ENCODE measurements around the gene PGPEP1.

PGPEP1 gene

DNA sequence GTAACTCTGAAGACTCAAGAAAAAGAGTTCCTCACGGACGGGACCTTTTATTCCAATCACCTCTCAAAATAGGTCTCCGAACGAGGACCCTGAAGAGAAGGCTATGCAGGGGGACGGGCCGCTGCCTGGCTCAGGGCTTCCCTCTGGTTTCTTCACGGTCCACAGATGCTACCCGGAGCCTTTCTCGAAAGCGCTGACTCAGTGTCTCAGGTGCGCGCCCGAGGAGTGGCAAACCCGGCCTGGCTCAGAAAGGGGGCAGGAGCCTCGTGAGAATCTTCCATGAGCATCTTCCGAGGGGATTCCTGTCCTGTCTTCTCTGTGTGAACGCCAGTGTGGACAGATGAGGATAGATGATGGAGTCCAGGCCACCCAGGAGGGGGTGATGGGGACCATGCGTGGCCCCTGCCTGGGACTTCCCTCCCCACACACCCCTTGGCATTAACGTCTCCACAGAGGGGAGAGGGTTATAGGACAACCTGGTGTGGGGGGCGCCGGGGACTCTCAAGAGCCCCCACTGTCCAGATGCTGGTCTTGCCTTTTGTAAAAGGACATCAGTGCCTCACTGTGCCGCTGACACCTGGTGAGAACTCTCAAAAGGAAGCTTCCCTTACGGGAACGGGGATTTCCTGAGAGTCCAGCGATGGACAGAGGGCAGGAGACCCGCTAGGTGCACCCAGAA lies 34.0 kb upstream of the PGPEP1 start:
- no peaks in the 10 kb centered on the region for H4K20me1 ChIP-seq (ENCODE audit: insufficient read depth, low read length)
- H3K27ac ChIP-seq (ENCODE audit: low read length): peak overlapping the region; percentile 82
- no peaks in the 10 kb centered on the region for H3K27me3 ChIP-seq (ENCODE audit: low read depth, low read length)
- H3K4me1 ChIP-seq (ENCODE audit: low read length): peaks cover 52% of the 10 kb centered on the region
- H3K79me2 ChIP-seq (ENCODE audit: low read length): no peaks in the 10 kb centered on the region
- H3K9ac ChIP-seq (ENCODE audit: low read length): peak overlapping the region; percentile 10; the same call in 1 of the 2 replicates
- TF ChIP-seq EZH2phosphoT487 (IDR thresholded peaks at IDR 0.05; ENCODE audit: low read depth) (no peak), CTCF (IDR thresholded peaks at IDR 0.05; ENCODE audit: low read depth, low read length) (no peak)
- H3K36me3 ChIP-seq (replicated peaks; ENCODE audit: low read depth, low read length): peaks cover 17% of the 10 kb centered on the region
- peak overlapping the region; percentile 83 for H3K4me2 ChIP-seq (ENCODE audit: low read length)
- H3K4me3 ChIP-seq (ENCODE audit: low read length): no peak overlapping the region
- no peak overlapping the region for H2AFZ ChIP-seq (ENCODE audit: low read depth, low read length)
- H3K9me3 ChIP-seq (ENCODE audit: insufficient read depth, low read length): no peaks in the 10 kb centered on the region

- Histone ChIP-seq H3K4me2 (ENCODE audit: low read length) (peak overlapping the region; percentile 83), H3K9me3 (ENCODE audit: insufficient read depth, low read length) (no peaks in the 10 kb centered on the region), H3K9ac (ENCODE audit: low read length) (peak overlapping the region; percentile 10; the same call in 1 of the 2 replicates), H3K79me2 (ENCODE audit: low read length) (no peaks in the 10 kb centered on the region), H3K27me3 (ENCODE audit: low read depth, low read length) (no peaks in the 10 kb centered on the region), H2AFZ (ENCODE audit: low read depth, low read length) (no peak overlapping the region), H3K4me1 (ENCODE audit: low read length) (peaks cover 52% of the 10 kb centered on the region), H3K36me3 (replicated peaks; ENCODE audit: low read depth, low read length) (peaks cover 18% of the 10 kb centered on the region), H3K27ac (ENCODE audit: low read length) (peak overlapping the region; percentile 22), H3K4me3 (ENCODE audit: low read length) (no peak overlapping the region), H4K20me1 (ENCODE audit: insufficient read depth, low read length) (no peaks in the 10 kb centered on the region)
- TF ChIP-seq CTCF (IDR thresholded peaks at IDR 0.05; ENCODE audit: low read depth, low read length) (no peak), EZH2phosphoT487 (IDR thresholded peaks at IDR 0.05; ENCODE audit: low read depth) (no peak)
Measured at GRCh38 chr19:18306888-18307260, 33.5 kb upstream of the PGPEP1 start.

DNA sequence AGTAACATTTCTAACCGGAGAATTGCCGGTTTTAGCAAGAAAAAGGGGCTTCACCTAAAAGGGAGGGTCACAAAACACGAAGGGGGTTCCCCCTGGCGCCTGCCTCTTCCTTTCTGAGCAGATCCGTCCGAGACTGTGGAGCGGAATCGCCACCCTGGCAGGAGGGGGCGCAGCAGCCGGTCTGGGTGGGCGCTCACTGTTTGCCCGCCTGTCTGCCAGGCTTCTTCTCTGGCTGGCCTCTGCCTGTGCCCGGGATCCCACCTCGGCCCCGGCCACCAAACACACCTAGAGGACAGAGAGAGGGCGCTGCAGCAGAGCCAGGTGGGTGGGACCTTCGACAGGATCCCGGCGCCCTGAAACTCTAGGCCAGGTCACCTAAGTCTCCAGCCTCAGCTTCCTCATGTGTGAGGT lies 33.1 kb upstream of the PGPEP1 start:
- peaks cover 52% of the 10 kb centered on the region for H3K4me1 ChIP-seq (ENCODE audit: low read length)
- no peaks in the 10 kb centered on the region for H3K27me3 ChIP-seq (ENCODE audit: low read depth, low read length)
- no peak overlapping the region for H2AFZ ChIP-seq (ENCODE audit: low read depth, low read length)
- no peaks in the 10 kb centered on the region for H3K9me3 ChIP-seq (ENCODE audit: insufficient read depth, low read length)
- H3K4me2 ChIP-seq (ENCODE audit: low read length): peak overlapping the region; percentile 83
- H3K9ac ChIP-seq (ENCODE audit: low read length): no peak overlapping the region; the same call in 1 of the 2 replicates
- H3K36me3 ChIP-seq (replicated peaks; ENCODE audit: low read depth, low read length): peaks cover 22% of the 10 kb centered on the region
- no peak overlapping the region for H3K4me3 ChIP-seq (ENCODE audit: low read length)
- no peaks in the 10 kb centered on the region for H4K20me1 ChIP-seq (ENCODE audit: insufficient read depth, low read length)
- H3K27ac ChIP-seq (ENCODE audit: low read length): peak overlapping the region; percentile 22
- H3K79me2 ChIP-seq (ENCODE audit: low read length): no peaks in the 10 kb centered on the region
- TF ChIP-seq CTCF (IDR thresholded peaks at IDR 0.05; ENCODE audit: low read depth, low read length): peak; percentile 24
- no peak for TF ChIP-seq EZH2phosphoT487 (IDR thresholded peaks at IDR 0.05; ENCODE audit: low read depth)

DNA sequence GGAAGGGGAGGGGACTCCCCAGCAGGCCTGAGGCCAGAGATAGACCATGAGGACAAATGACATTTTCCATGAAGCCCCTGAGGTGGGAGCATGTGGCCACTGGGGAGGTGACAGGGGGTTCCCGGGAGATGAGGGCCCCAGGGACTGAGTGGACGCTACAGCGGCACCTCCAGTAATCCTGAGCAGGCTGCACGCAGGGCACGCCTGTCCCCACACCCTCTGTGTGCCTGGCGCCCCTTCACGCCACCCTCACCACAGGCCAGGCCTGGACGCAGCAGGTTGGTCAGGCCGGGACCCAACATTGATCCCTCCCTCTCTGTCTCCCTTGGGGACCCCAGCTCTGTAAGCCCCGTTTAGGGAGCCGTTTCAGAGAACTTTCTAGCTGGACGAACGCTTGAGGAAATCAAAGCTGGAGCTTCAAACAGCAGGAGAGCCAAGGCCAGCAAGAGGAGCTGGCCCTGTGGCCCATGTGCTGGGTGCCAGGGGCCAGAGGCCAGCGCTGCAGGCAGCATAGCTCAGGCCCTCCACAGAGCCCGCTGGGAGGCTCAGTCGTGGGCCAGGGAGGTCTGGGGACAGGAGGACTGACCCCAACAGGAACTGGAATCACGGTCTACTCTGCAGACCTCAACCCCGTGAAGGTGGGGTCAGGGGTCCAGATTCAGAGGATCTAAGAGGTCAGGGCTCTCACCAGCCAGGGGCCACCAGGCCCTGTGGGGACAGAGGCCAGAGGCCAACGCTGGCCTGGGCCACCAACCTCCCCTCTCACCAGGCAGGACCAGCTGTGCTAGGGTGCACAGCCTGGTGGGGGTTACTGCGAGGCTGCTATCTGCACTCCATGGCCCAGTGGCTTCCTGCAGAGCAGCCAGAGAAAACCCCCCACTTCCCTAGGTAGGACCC lies 32.1 kb upstream of the PGPEP1 start:
- Histone ChIP-seq H2AFZ (ENCODE audit: low read depth, low read length) (no peak overlapping the region), H3K27me3 (ENCODE audit: low read depth, low read length) (no peaks in the 10 kb centered on the region), H3K4me3 (ENCODE audit: low read length) (no peak overlapping the region), H4K20me1 (ENCODE audit: insufficient read depth, low read length) (no peaks in the 10 kb centered on the region), H3K79me2 (ENCODE audit: low read length) (no peaks in the 10 kb centered on the region), H3K4me1 (ENCODE audit: low read length) (peaks cover 49% of the 10 kb centered on the region), H3K36me3 (replicated peaks; ENCODE audit: low read depth, low read length) (peaks cover 29% of the 10 kb centered on the region), H3K9me3 (ENCODE audit: insufficient read depth, low read length) (no peaks in the 10 kb centered on the region), H3K4me2 (ENCODE audit: low read length) (no peak overlapping the region), H3K27ac (ENCODE audit: low read length) (no peak overlapping the region), H3K9ac (ENCODE audit: low read length) (no peak overlapping the region)
- TF ChIP-seq CTCF (IDR thresholded peaks at IDR 0.05; ENCODE audit: low read depth, low read length) (no peak), EZH2phosphoT487 (IDR thresholded peaks at IDR 0.05; ENCODE audit: low read depth) (no peak)
